GM13976 (cell line): Measurements from ENCODE around the gene AADACL2.

Experiments
- DNase-seq: peaks from one replicate; pipeline ENCODE4 v3.0.0; 2012; ENCODE audit warnings: low spot score
- CTCF ChIP-seq: IDR thresholded peaks from 2 replicates; pipeline ENCODE4 v1.5.1; 2012; ENCODE audit warnings: borderline replicate concordance, mild to moderate bottlenecking; ENCODE audit not compliant: insufficient read depth; ENCODE audit errors: extremely low read depth, missing control alignments, control extremely low read depth
- in situ Hi-C: fragments of 300-500 bp; cut with MboI; formaldehyde crosslinking; loops from one replicate; pipeline ENCODE4 v1.12.0; 2022; ENCODE audit warnings: low sequenced_read_pairs, mixed read lengths, inconsistent platforms; ENCODE audit not compliant: unreplicated experiment

Gene AADACL2

DNA sequence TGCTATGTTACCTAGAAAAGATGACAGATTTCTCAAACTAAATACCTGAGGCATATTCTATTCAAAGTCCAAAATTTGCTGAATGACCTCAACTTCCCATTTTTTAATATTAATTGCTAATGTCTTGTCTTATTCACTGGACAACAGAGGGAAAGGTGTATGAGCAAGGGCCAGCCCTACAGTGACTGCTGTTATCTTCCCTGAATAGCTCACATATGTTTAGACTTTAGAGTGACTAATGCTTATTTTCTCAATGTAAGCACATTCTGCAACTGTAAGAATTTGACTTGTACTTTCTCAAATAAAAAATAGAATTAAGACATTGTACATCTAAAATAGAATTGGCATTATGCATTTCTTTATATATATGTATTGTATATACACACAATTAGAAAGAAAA, 26.5 kb upstream of the AADACL2 start:
- TF ChIP-seq CTCF: no peak
- no peak for DNase-seq
- in situ Hi-C loops: no loop called here

- TF ChIP-seq CTCF: no peak
- DNase-seq: no peak
- in situ Hi-C loops: no loop called here
Observed at GRCh38 chr3:151708868-151709267, 24.9 kb upstream of the AADACL2 start.

GRCh38 chr3:151709847-151710246, 23.9 kb upstream of the AADACL2 start:
- no peak for DNase-seq
- in situ Hi-C loops: no loop called here
- no peak for TF ChIP-seq CTCF

- in situ Hi-C loops: no loop called here
- no peak for TF ChIP-seq CTCF
- DNase-seq: no peak
Observed at GRCh38 chr3:151721294-151721693, 12.4 kb upstream of the AADACL2 start.

GRCh38 chr3:151722856-151723255, 10.9 kb upstream of the AADACL2 start:
- DNase-seq: no peak
- in situ Hi-C loops: no loop called here
- no peak for TF ChIP-seq CTCF

DNA sequence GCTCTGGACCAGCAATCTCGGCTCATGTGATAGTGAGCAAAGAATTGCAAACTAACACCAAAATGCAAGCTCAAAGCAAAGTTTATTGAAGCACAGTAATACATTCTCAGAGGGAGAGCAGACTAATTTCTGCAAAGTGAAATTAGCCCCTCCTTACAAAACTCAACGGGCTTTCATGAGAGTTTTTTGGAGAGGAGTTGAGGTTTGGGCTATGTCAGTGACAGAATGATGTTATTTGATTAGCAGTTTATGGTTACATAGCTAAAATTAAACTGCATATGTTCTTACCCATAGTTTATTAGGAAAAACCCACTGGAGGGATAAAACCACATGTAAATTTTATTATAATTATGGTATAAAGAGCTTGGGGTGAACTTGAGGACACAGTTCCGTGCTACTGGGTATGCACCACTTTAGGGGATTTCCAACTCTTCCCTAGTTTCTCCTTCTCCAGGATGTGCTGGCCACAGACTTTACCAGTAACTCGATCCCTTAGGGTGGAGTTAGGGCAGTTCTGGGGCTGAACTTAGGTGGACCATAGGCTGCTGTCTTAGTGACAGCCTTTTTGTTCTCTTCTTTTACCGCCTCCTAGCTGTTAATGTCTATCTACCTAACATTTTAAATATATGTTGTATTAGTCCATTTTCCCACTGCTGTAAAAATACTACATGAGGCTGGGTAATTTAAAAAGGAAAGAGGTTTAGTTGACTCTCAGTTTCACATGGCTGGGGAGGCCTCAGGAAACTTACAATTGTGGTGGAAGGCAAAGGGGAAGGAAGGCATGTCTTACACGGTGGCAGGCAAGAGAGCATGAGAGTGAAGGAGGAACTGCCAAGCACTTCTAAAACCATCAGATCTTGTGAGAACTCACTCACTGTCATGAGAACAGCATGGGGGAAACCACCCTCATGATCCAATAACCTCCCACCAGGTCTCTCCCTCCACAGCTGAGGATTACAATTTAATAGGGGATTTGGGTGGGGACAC, 8.9 kb upstream of the AADACL2 start:
- no peak for DNase-seq
- in situ Hi-C loops: no loop called here
- TF ChIP-seq CTCF: no peak
